ENCODE data around the gene GPHA2. TPM values are rescaled to one million over a fixed set of nuclear protein-coding genes. Genes with fewer than 3 reads are reported as not detected.

GPHA2 gene
- total and polyA plus RNA-seq, 2 donors (not counting 1 experiment from before 2014, with no cell fraction given), result not detected

- H3K9ac ChIP-seq (ENCODE audit: insufficient read depth, low read length), result no peak overlapping the region
- no peaks in the 10 kb centered on the region for H4K20me1 ChIP-seq (ENCODE audit: control insufficient read depth, extremely low read depth, insufficient read depth, low read length)
- H3K36me3 ChIP-seq (ENCODE audit: control insufficient read depth, insufficient read depth, low read length), result peaks cover 14% of the 10 kb centered on the region
- H3K4me3 ChIP-seq (replicated peaks in 1 of 4; ENCODE audit: control extremely low read depth in 1 of 4, insufficient read depth in 1 of 4, low read depth in 3 of 4, low read length in 4 of 4), result no peak overlapping the region
- no peak overlapping the region for H3K4me2 ChIP-seq (ENCODE audit: extremely low read depth, insufficient read depth, low read length)
- no peak overlapping the region for H3K27ac ChIP-seq (ENCODE audit: insufficient read depth, low read length)
- no peaks in the 10 kb centered on the region for H3K79me2 ChIP-seq (ENCODE audit: control insufficient read depth, insufficient read depth, low read length)
- no peak for DNase-seq (ENCODE audit: low read depth in 2 of 2)
- no peak overlapping the region for H2AFZ ChIP-seq (ENCODE audit: low read length)
- no peaks in the 10 kb centered on the region for H3K4me1 ChIP-seq (ENCODE audit: control insufficient read depth, extremely low read depth, insufficient read depth, low read length)
- no peak for TF ChIP-seq EZH2 (IDR thresholded peaks at IDR 0.05; ENCODE audit: low read length, missing control alignments)
- TF ChIP-seq, protein P1, sequence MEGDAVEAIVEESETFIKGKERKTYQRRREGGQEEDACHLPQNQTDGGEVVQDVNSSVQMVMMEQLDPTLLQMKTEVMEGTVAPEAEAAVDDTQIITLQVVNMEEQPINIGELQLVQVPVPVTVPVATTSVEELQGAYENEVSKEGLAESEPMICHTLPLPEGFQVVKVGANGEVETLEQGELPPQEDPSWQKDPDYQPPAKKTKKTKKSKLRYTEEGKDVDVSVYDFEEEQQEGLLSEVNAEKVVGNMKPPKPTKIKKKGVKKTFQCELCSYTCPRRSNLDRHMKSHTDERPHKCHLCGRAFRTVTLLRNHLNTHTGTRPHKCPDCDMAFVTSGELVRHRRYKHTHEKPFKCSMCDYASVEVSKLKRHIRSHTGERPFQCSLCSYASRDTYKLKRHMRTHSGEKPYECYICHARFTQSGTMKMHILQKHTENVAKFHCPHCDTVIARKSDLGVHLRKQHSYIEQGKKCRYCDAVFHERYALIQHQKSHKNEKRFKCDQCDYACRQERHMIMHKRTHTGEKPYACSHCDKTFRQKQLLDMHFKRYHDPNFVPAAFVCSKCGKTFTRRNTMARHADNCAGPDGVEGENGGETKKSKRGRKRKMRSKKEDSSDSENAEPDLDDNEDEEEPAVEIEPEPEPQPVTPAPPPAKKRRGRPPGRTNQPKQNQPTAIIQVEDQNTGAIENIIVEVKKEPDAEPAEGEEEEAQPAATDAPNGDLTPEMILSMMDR (conservative IDR thresholded peaks at IDR 0.05 in 1 of 2, IDR thresholded peaks at IDR 0.05 in 1 of 2; ENCODE audit: low read depth in 1 of 2, low read length in 2 of 2), result no peak
- no peaks in the 10 kb centered on the region for H3K9me3 ChIP-seq (ENCODE audit: control insufficient read depth, insufficient read depth, low read depth, low read length)
- peaks cover 4% of the 10 kb centered on the region for H3K27me3 ChIP-seq (ENCODE audit: control insufficient read depth, insufficient read depth, low read length)
Observed at GRCh38 chr11:64934682-64935358, 873 bp downstream of the GPHA2 start.

- Histone ChIP-seq H3K4me3 (replicated peaks in 1 of 4; ENCODE audit: control extremely low read depth in 1 of 4, insufficient read depth in 1 of 4, low read depth in 3 of 4, low read length in 4 of 4) (no peak overlapping the region), H3K27me3 (ENCODE audit: control insufficient read depth, insufficient read depth, low read length) (peaks cover 4% of the 10 kb centered on the region), H3K9me3 (ENCODE audit: control insufficient read depth, insufficient read depth, low read depth, low read length) (no peaks in the 10 kb centered on the region), H3K9ac (ENCODE audit: insufficient read depth, low read length) (no peak overlapping the region), H3K27ac (ENCODE audit: insufficient read depth, low read length) (no peak overlapping the region), H2AFZ (ENCODE audit: low read length) (no peak overlapping the region), H3K4me1 (ENCODE audit: control insufficient read depth, extremely low read depth, insufficient read depth, low read length) (no peaks in the 10 kb centered on the region), H3K79me2 (ENCODE audit: control insufficient read depth, insufficient read depth, low read length) (no peaks in the 10 kb centered on the region), H4K20me1 (ENCODE audit: control insufficient read depth, extremely low read depth, insufficient read depth, low read length) (no peaks in the 10 kb centered on the region), H3K36me3 (ENCODE audit: control insufficient read depth, insufficient read depth, low read length) (peaks cover 14% of the 10 kb centered on the region), H3K4me2 (ENCODE audit: extremely low read depth, insufficient read depth, low read length) (no peak overlapping the region)
- TF ChIP-seq, protein P1 (conservative IDR thresholded peaks at IDR 0.05 in 1 of 2, IDR thresholded peaks at IDR 0.05 in 1 of 2; ENCODE audit: low read depth in 1 of 2, low read length in 2 of 2), result no peak
- no peak for TF ChIP-seq EZH2 (IDR thresholded peaks at IDR 0.05; ENCODE audit: low read length, missing control alignments)
- no peak for DNase-seq (ENCODE audit: low read depth in 2 of 2)
Observed at GRCh38 chr11:64933935-64934681, 1.6 kb downstream of the GPHA2 start.

GRCh38 chr11:64933213-64933934 is 2.3 kb downstream of the GPHA2 start:
- H3K9me3 ChIP-seq (ENCODE audit: control insufficient read depth, insufficient read depth, low read depth, low read length), result no peaks in the 10 kb centered on the region
- H3K4me1 ChIP-seq (ENCODE audit: control insufficient read depth, extremely low read depth, insufficient read depth, low read length), result no peaks in the 10 kb centered on the region
- H3K36me3 ChIP-seq (ENCODE audit: control insufficient read depth, insufficient read depth, low read length), result peaks cover 14% of the 10 kb centered on the region
- H4K20me1 ChIP-seq (ENCODE audit: control insufficient read depth, extremely low read depth, insufficient read depth, low read length), result no peaks in the 10 kb centered on the region
- no peak overlapping the region for H3K4me3 ChIP-seq (replicated peaks in 1 of 4; ENCODE audit: control extremely low read depth in 1 of 4, insufficient read depth in 1 of 4, low read depth in 3 of 4, low read length in 4 of 4)
- no peak for DNase-seq (ENCODE audit: low read depth in 2 of 2)
- no peaks in the 10 kb centered on the region for H3K79me2 ChIP-seq (ENCODE audit: control insufficient read depth, insufficient read depth, low read length)
- no peak overlapping the region for H3K4me2 ChIP-seq (ENCODE audit: extremely low read depth, insufficient read depth, low read length)
- no peak overlapping the region for H3K9ac ChIP-seq (ENCODE audit: insufficient read depth, low read length)
- H3K27me3 ChIP-seq (ENCODE audit: control insufficient read depth, insufficient read depth, low read length), result peaks cover 1% of the 10 kb centered on the region
- no peak overlapping the region for H2AFZ ChIP-seq (ENCODE audit: low read length)
- no peak overlapping the region for H3K27ac ChIP-seq (ENCODE audit: insufficient read depth, low read length)
- TF ChIP-seq EZH2 (IDR thresholded peaks at IDR 0.05; ENCODE audit: low read length, missing control alignments), result no peak
- TF ChIP-seq, protein P1 (conservative IDR thresholded peaks at IDR 0.05 in 1 of 2, IDR thresholded peaks at IDR 0.05 in 1 of 2; ENCODE audit: low read depth in 1 of 2, low read length in 2 of 2), result no peak
